Activated T-helper 1 cell treated with Interleukin-2 at 50 U/mL for 16 hours (primary cell): ENCODE data around the gene HEATR3.

Experiments used
- DNase-seq: peaks from one replicate; pipeline ENCODE4 v3.0.0-alpha.2; 2020; ENCODE audit warnings: low read depth

The HEATR3 gene

GRCh38 chr16:50065624-50066481 lies at the start of gene HEATR3:
Gene HEATR3, plus strand, starts transcription at chr16:50065970. Its CDS starts 162 bp downstream, at chr16:50066132.
- peak; percentile 90 for DNase-seq

- DNase-seq = no peak
Measured at GRCh38 chr16:50017553-50017952, 48.2 kb upstream of the HEATR3 start.

GRCh38 chr16:50021544-50021943 lies 44.2 kb upstream of the HEATR3 start:
- DNase-seq = no peak

- no peak for DNase-seq
Measured at GRCh38 chr16:50023641-50024040, 42.1 kb upstream of the HEATR3 start.

- no peak for DNase-seq
Measured at GRCh38 chr16:50024207-50024606, 41.6 kb upstream of the HEATR3 start.

GRCh38 chr16:50024684-50025536 lies 40.9 kb upstream of the HEATR3 start, which contains the start of gene CNEP1R1:
Gene CNEP1R1, plus strand, starts transcription at chr16:50025225. Its CDS starts 91 bp downstream, at chr16:50025316.
- peak; percentile 88 for DNase-seq

GRCh38 chr16:50025537-50025931 lies 40.2 kb upstream of the HEATR3 start:
- DNase-seq = peak; percentile 3

GRCh38 chr16:50027829-50028228 lies 37.9 kb upstream of the HEATR3 start:
- no peak for DNase-seq

GRCh38 chr16:50035468-50035992 lies 30.2 kb upstream of the HEATR3 start:
- DNase-seq = no peak

GRCh38 chr16:50036426-50036825 lies 29.3 kb upstream of the HEATR3 start:
- DNase-seq = no peak

GRCh38 chr16:50037662-50038220 lies 28.0 kb upstream of the HEATR3 start:
- DNase-seq = no peak

GRCh38 chr16:50038286-50038685 lies 27.5 kb upstream of the HEATR3 start:
- DNase-seq = no peak

- no peak for DNase-seq
Measured at GRCh38 chr16:50038756-50039529, 26.8 kb upstream of the HEATR3 start.

GRCh38 chr16:50040018-50040417 lies 25.8 kb upstream of the HEATR3 start:
- no peak for DNase-seq

- no peak for DNase-seq
Measured at GRCh38 chr16:50040710-50041109, 25.1 kb upstream of the HEATR3 start.

GRCh38 chr16:50043358-50043757 lies 22.4 kb upstream of the HEATR3 start:
- no peak for DNase-seq

- no peak for DNase-seq
Measured at GRCh38 chr16:50045412-50045811, 20.4 kb upstream of the HEATR3 start.

- no peak for DNase-seq
Measured at GRCh38 chr16:50046853-50047252, 18.9 kb upstream of the HEATR3 start.

- no peak for DNase-seq
Measured at GRCh38 chr16:50047864-50048263, 17.9 kb upstream of the HEATR3 start.

GRCh38 chr16:50050802-50051201 lies 15.0 kb upstream of the HEATR3 start:
- DNase-seq = no peak

GRCh38 chr16:50056226-50056625 lies 9.5 kb upstream of the HEATR3 start:
- no peak for DNase-seq
